DLD1 (cell line): Measurements from ENCODE around the gene CT83.

Experiments used
- in situ Hi-C: cut with HindIII; loops from 2 replicates; pipeline ENCODE4 v1.10.0; 2017; ENCODE audit warnings: low sequenced_read_pairs

CT83 gene

GRCh38 chrX:116462822-116463221, at the start of gene CT83:
Gene CT83 (minus strand): TSS chrX:116462976. CDS start chrX:116462856, 120 bp downstream.
- in situ Hi-C loops = no loop called here

GRCh38 chrX:116499780-116500179, 37.0 kb upstream of the CT83 start:
- in situ Hi-C loops = no loop called here

- in situ Hi-C loops = no loop called here
Measured at GRCh38 chrX:116493271-116493670, 30.5 kb upstream of the CT83 start.

- in situ Hi-C loops = no loop called here
Measured at GRCh38 chrX:116490104-116490503, 27.3 kb upstream of the CT83 start.

GRCh38 chrX:116480059-116480458, 17.3 kb upstream of the CT83 start:
- in situ Hi-C loops = no loop called here

- in situ Hi-C loops = no loop called here
Measured at GRCh38 chrX:116449156-116449555, 13.6 kb downstream of the CT83 start.

- in situ Hi-C loops = no loop called here
Measured at GRCh38 chrX:116436358-116436816, 26.4 kb downstream of the CT83 start, which contains the start of gene SLC6A14. Gene SLC6A14 (plus strand): TSS chrX:116436606. CDS start chrX:116436710, 104 bp downstream.

GRCh38 chrX:116435597-116435996, 27.2 kb downstream of the CT83 start:
- in situ Hi-C loops = no loop called here

- in situ Hi-C loops = no loop called here
Measured at GRCh38 chrX:116427978-116428377, 34.8 kb downstream of the CT83 start.

- in situ Hi-C loops = no loop called here
Measured at GRCh38 chrX:116417968-116418367, 44.8 kb downstream of the CT83 start.

- in situ Hi-C loops = no loop called here
Measured at GRCh38 chrX:116417214-116417613, 45.6 kb downstream of the CT83 start.

- in situ Hi-C loops = no loop called here
Measured at GRCh38 chrX:116413273-116413672, 49.5 kb downstream of the CT83 start.
